Thyroid gland (tissue), 4 donors: ENCODE results near the gene TMEM185A. TPM values are rescaled to one million over a fixed set of nuclear protein-coding genes. Genes with fewer than 3 reads are reported as not detected.
"Not testable (repeated sequence)": the region's sequence is repeated elsewhere in the genome, so short reads cannot be mapped to it uniquely, and the experiment has no call there.

ENCODE experiments used
- DNase-seq, 2 donors: peaks; one replicate each; pipeline ENCODE4 v3.0.0-alpha.2; 2019
- H3K27ac ChIP-seq, 3 donors: fragments of 200-600 bp; sonication (generic); 1 replicate in 2 of 3; 2 replicates in 1 of 3; pipeline ENCODE4 v1.5.1; 2016 to 2019; ENCODE audit warnings: mild to moderate bottlenecking in 1 of 3, moderate library complexity in 1 of 3
- H3K27me3 ChIP-seq: fragments of 200-600 bp; sonication (generic); one replicate; pipeline ENCODE4 v1.5.1; 2019
- H3K36me3 ChIP-seq, 2 donors: fragments of 200-600 bp; sonication (generic); one replicate each; pipeline ENCODE4 v1.5.1; 2016 to 2019
- H3K4me1 ChIP-seq, 2 donors: fragments of 200-600 bp; sonication (generic); one replicate each; pipeline ENCODE4 v1.5.1; 2017 to 2019
- H3K4me3 ChIP-seq, 3 donors: fragments of 200-600 bp; sonication (generic); replicated peaks in 1 of 3; 1 replicate in 2 of 3; 2 replicates in 1 of 3; pipeline ENCODE4 v1.5.1; 2016; ENCODE audit warnings: mild to moderate bottlenecking in 1 of 3
- H3K9me3 ChIP-seq: fragments of 200-600 bp; sonication (generic); one replicate; pipeline ENCODE4 v1.5.1; 2017
- CTCF ChIP-seq, 6 experiments: fragments of 200-600 bp in 3 of 6; fragments of 450-650 bp in 3 of 6; sonication (generic) in 3 of 6; IDR thresholded peaks; one replicate each; pipeline ENCODE4 v1.5.1; 2016 to 2019; ENCODE audit warnings: antibody characterized with exemption in 6 of 6, mild to moderate bottlenecking in 2 of 6, inconsistent platforms in 1 of 6, moderate library complexity in 1 of 6
- POLR2A ChIP-seq, 2 donors: fragments of 450-650 bp; IDR thresholded peaks; one replicate each; pipeline ENCODE4 v1.6.1; 2017; ENCODE audit warnings: antibody characterized with exemption in 2 of 2, mild to moderate bottlenecking in 2 of 2, moderate library complexity in 1 of 2
- WGBS, 2 donors: methylation state at CpG; one replicate each; pipeline ENCODE4 v1.1.5; 2017; 5-methylcytosine and 5-hydroxymethylcytosine counted together
- intact Hi-C: fragments of 100-400 bp; cut with DNase I; formaldehyde crosslinking; loops from one replicate; pipeline ENCODE4 v1.15.1; 2023
- total RNA-seq, 4 donors: library from RNA; depleted of rRNA; stranded (reverse); fragments of >200 nt; gene quantifications; one replicate each; pipeline ENCODE4 v1.2.3, GENCODE V29; 2016

TMEM185A gene
- total RNA-seq, 4 donors from 2014 or later: 11.7 to 16.1 (median 13.2) TPM

- no peak for TF ChIP-seq CTCF (IDR thresholded peaks at IDR 0.05)
- TF ChIP-seq POLR2A (IDR thresholded peaks at IDR 0.05): no peak
- no peaks in the 10 kb centered on the region for H3K27me3 ChIP-seq
- DNase-seq: peak; percentile 59 to 60
- H3K36me3 ChIP-seq: no peaks in the 10 kb centered on the region
- peak overlapping the region in 2 of 3 donors; percentile 21 to 29 for H3K27ac ChIP-seq
- peaks cover 0 to 3% of the 10 kb centered on the region in 2 donors for H3K4me1 ChIP-seq
- intact Hi-C loops: no loop called here
- no peak overlapping the region for H3K4me3 ChIP-seq
- WGBS, 2 donors: 45 to 53% methylated on average over 5 of the region's 5 CpGs
- no peaks in the 10 kb centered on the region for H3K9me3 ChIP-seq
Measured at GRCh38 chrX:149568701-149569296, 62.8 kb downstream of the TMEM185A start.

- H3K27ac ChIP-seq: peak overlapping the region in 1 of 3 donors; percentile 29
- intact Hi-C loops: no loop called here
- peaks cover 0 to 3% of the 10 kb centered on the region in 2 donors for H3K4me1 ChIP-seq
- no peak overlapping the region for H3K4me3 ChIP-seq
- H3K27me3 ChIP-seq: no peaks in the 10 kb centered on the region
- H3K9me3 ChIP-seq: no peaks in the 10 kb centered on the region
- peak in 1 of 2 donors; percentile 2 for DNase-seq
- TF ChIP-seq POLR2A (IDR thresholded peaks at IDR 0.05): no peak
- TF ChIP-seq CTCF (IDR thresholded peaks at IDR 0.05): no peak
- no peaks in the 10 kb centered on the region for H3K36me3 ChIP-seq
- WGBS, 2 donors: 69 to 85% methylated on average over 5 of the region's 7 CpGs
Measured at GRCh38 chrX:149567621-149568417, 63.8 kb downstream of the TMEM185A start.

GRCh38 chrX:149563359-149563758, 68.2 kb downstream of the TMEM185A start:
- intact Hi-C loops: no loop called here
- peaks cover 0 to 3% of the 10 kb centered on the region in 2 donors for H3K4me1 ChIP-seq
- H3K27me3 ChIP-seq: no peaks in the 10 kb centered on the region
- no peak overlapping the region for H3K27ac ChIP-seq
- H3K36me3 ChIP-seq: no peaks in the 10 kb centered on the region
- DNase-seq: no peak
- 99 to 100% methylated on average over 3 to 4 of the region's 4 CpGs for WGBS, 2 donors
- no peaks in the 10 kb centered on the region for H3K9me3 ChIP-seq
- TF ChIP-seq CTCF (IDR thresholded peaks at IDR 0.05) (no peak), POLR2A (IDR thresholded peaks at IDR 0.05) (no peak)
- H3K4me3 ChIP-seq: no peak overlapping the region

- H3K4me3 ChIP-seq, H3K36me3 ChIP-seq, H3K4me1 ChIP-seq, intact Hi-C loops, H3K9me3 ChIP-seq, DNase-seq, H3K27ac ChIP-seq, H3K27me3 ChIP-seq: not testable (repeated sequence)
- no CpG with 5 or more reads among the region's 4 CpGs for WGBS, 2 donors
Measured at GRCh38 chrX:149555251-149555650, 76.3 kb downstream of the TMEM185A start.

- H3K4me3 ChIP-seq, intact Hi-C loops, H3K9me3 ChIP-seq, H3K4me1 ChIP-seq, H3K36me3 ChIP-seq, H3K27me3 ChIP-seq, H3K27ac ChIP-seq, DNase-seq: not testable (repeated sequence)
- WGBS, 2 donors: no CpG with 5 or more reads among the region's 6 CpGs
Measured at GRCh38 chrX:149551939-149552248, 79.7 kb downstream of the TMEM185A start.

- intact Hi-C loops, DNase-seq, H3K27ac ChIP-seq, H3K36me3 ChIP-seq, H3K4me3 ChIP-seq, H3K27me3 ChIP-seq, H3K4me1 ChIP-seq, H3K9me3 ChIP-seq: not testable (repeated sequence)
- no CpG with 5 or more reads among the region's 4 CpGs for WGBS, 2 donors
Measured at GRCh38 chrX:149551245-149551938, 80.2 kb downstream of the TMEM185A start.

GRCh38 chrX:149550454-149550853, 81.1 kb downstream of the TMEM185A start:
- H3K27ac ChIP-seq, intact Hi-C loops, H3K9me3 ChIP-seq, H3K36me3 ChIP-seq, DNase-seq, H3K4me3 ChIP-seq, H3K4me1 ChIP-seq, H3K27me3 ChIP-seq: not testable (repeated sequence)
- WGBS, 2 donors: 89 to 100% methylated on average over 1 of the region's 1 CpG

- H3K9me3 ChIP-seq, H3K27ac ChIP-seq, H3K27me3 ChIP-seq, DNase-seq, intact Hi-C loops, H3K4me1 ChIP-seq, H3K4me3 ChIP-seq, H3K36me3 ChIP-seq: not testable (repeated sequence)
- no CpG with 5 or more reads among the region's 6 CpGs for WGBS, 2 donors
Measured at GRCh38 chrX:149549701-149550100, 81.9 kb downstream of the TMEM185A start, which contains the start of gene HSFX3. Gene HSFX3 (minus strand): TSS chrX:149549924. CDS start chrX:149549852, 72 bp downstream.

GRCh38 chrX:149547782-149548181, 83.8 kb downstream of the TMEM185A start:
- H3K36me3 ChIP-seq, H3K4me1 ChIP-seq, H3K27ac ChIP-seq, H3K27me3 ChIP-seq, intact Hi-C loops, H3K4me3 ChIP-seq, DNase-seq, H3K9me3 ChIP-seq: not testable (repeated sequence)
- no CpG with 5 or more reads among the region's 3 CpGs for WGBS, 2 donors
